Measurements from ENCODE around the gene AMPH. TPM values are rescaled to one million over a fixed set of nuclear protein-coding genes. Genes with fewer than 3 reads are reported as not detected.
A peak's percentile ranks its signal among the peaks of the same experiment; 100 is the strongest.

Gene AMPH
- total and polyA plus RNA-seq, 4 experiments from 2014 or later = 0.09 to 0.26 (median 0.14) TPM; not detected in 1

DNA sequence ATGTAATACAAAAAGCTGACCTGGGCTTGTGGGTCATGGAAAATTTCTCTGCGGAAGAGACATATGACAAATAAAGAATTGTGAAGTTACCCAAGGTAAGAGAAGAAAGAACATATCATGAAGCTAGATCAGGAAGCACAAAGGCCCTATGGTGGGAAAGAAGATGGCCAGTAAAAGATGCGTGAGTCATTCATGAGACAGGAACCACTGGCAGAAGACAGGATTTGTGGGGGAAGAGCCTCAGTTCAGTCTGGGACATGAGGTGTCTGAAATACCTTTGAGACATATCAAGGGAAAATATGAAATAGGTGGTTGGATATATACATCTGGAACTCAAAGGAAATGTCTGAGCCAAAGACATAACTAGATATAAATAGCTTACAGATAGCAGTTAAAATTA, 27.7 kb upstream of the AMPH start:
- H3K4me1 ChIP-seq (ENCODE audit: insufficient read depth, low read length) = no peaks in the 10 kb centered on the region
- H3K27ac Mint-ChIP-seq = no peak overlapping the region
- H3K36me3 ChIP-seq (ENCODE audit: insufficient read depth, low read length) = no peaks in the 10 kb centered on the region
- H3K9me3 ChIP-seq (ENCODE audit: control insufficient read depth in 1 of 2, low read length in 2 of 2) = no peaks in the 10 kb centered on the region
- no peaks in the 10 kb centered on the region for H3K36me3 Mint-ChIP-seq
- H3K9me3 Mint-ChIP-seq = peaks cover 0 to 1% (median 0%) of the 10 kb centered on the region in 8 donors
- intact Hi-C loops (cut with micrococcal nuclease) = no loop called here
- no peaks in the 10 kb centered on the region for H3K27me3 ChIP-seq (ENCODE audit: insufficient read depth, low read length)
- POLR2A ChIA-PET (ENCODE audit: partially characterized antibody) = no interaction called here
- no peak for DNase-seq
- no peak overlapping the region for H3K27ac ChIP-seq (ENCODE audit: low read depth, low read length)
- no peaks in the 10 kb centered on the region for H3K4me1 Mint-ChIP-seq
- no peak overlapping the region for H3K4me3 Mint-ChIP-seq
- CTCF ChIA-PET (ENCODE audit: partially characterized antibody) = interaction anchor here (0.7 to 5.1 kb wide), 7 partner anchors 9 to 288 kb away, joined by 3 to 56 read pairs (median 5); no protein-coding TSS in a partner anchor
- no peak overlapping the region for H3K4me3 ChIP-seq (ENCODE audit: low read length in 2 of 2)
- H3K27me3 Mint-ChIP-seq = peaks cover 21 to 24% of the 10 kb centered on the region in 2 donors

GRCh38 chr7:38656968-38657367, 25.8 kb upstream of the AMPH start:
- CTCF ChIA-PET (ENCODE audit: partially characterized antibody) = interaction anchor here (1.5 to 5.1 kb wide), 2 partner anchors 258 to 279 kb away, joined by 3 to 56 read pairs; no protein-coding TSS in a partner anchor
- H3K4me1 ChIP-seq (ENCODE audit: insufficient read depth, low read length) = no peaks in the 10 kb centered on the region
- no peak for DNase-seq
- H3K4me3 ChIP-seq (ENCODE audit: low read length in 2 of 2) = no peak overlapping the region
- POLR2A ChIA-PET (ENCODE audit: partially characterized antibody) = no interaction called here
- H3K27me3 ChIP-seq (ENCODE audit: insufficient read depth, low read length) = no peaks in the 10 kb centered on the region
- H3K27me3 Mint-ChIP-seq = peaks cover 18 to 23% of the 10 kb centered on the region in 2 donors
- intact Hi-C loops (cut with micrococcal nuclease) = no loop called here
- H3K4me1 Mint-ChIP-seq = no peaks in the 10 kb centered on the region
- no peak overlapping the region for H3K4me3 Mint-ChIP-seq
- peaks cover 0 to 1% (median 0%) of the 10 kb centered on the region in 8 donors for H3K9me3 Mint-ChIP-seq
- no peak overlapping the region for H3K27ac ChIP-seq (ENCODE audit: low read depth, low read length)
- no peaks in the 10 kb centered on the region for H3K9me3 ChIP-seq (ENCODE audit: control insufficient read depth in 1 of 2, low read length in 2 of 2)
- no peaks in the 10 kb centered on the region for H3K36me3 Mint-ChIP-seq
- H3K36me3 ChIP-seq (ENCODE audit: insufficient read depth, low read length) = no peaks in the 10 kb centered on the region
- no peak overlapping the region for H3K27ac Mint-ChIP-seq

DNA sequence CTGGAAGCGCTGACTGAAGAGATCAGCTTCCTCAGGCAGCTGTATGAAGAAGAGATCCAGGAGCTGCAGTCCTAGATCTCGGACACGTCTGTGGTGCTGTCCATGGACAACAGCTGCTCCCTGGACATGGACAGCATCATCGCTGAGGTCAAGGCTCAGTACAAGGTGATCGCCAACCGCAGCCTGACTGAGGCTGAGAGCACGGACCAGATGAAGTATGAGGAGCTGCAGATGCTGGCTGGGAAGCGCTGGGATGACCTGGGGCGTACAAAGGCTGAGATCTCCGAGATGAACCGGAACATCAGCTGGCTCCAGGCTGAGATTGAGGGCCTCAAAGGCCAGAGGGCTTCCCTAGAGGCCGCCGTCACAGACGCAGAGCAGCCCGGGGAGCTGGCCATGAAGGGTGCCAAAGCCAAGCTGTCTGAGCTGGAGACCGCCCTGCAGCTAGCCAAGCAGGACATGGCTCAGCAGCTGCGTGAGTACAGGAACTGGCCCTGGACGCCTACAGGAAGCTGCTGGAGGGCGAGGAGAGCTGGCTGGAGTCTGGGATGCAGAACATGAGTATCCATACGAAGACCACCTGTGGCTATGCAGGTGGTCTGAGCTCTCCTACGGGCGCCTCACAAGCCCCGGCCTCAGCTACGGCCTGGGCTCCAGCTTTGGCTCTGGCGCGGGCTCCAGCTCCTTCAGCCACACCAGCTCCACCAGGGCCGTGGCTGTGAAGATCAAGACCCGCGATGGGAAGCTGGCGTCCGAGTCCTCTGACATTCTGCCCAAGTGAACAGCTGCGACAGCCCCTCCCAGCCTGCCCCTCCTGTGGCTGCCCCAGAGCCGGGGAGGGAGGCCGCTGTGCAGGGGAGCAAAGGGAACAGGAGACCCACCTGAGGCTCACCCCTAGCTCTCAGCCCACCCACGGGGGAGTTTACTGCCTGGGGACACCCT, 24.9 kb upstream of the AMPH start:
- Mint-ChIP-seq H3K4me3 (no peak overlapping the region), H3K36me3 (no peaks in the 10 kb centered on the region), H3K27ac (no peak overlapping the region), H3K4me1 (no peaks in the 10 kb centered on the region), H3K9me3 (peaks cover 0 to under 1% (median 0%) of the 10 kb centered on the region in 8 donors), H3K27me3 (peaks cover 11 to 21% of the 10 kb centered on the region in 2 donors)
- intact Hi-C loops (cut with micrococcal nuclease) = no loop called here
- Histone ChIP-seq H3K4me3 (ENCODE audit: low read length in 2 of 2) (no peak overlapping the region), H3K27me3 (ENCODE audit: insufficient read depth, low read length) (no peaks in the 10 kb centered on the region), H3K27ac (ENCODE audit: low read depth, low read length) (no peak overlapping the region), H3K4me1 (ENCODE audit: insufficient read depth, low read length) (no peaks in the 10 kb centered on the region), H3K9me3 (ENCODE audit: control insufficient read depth in 1 of 2, low read length in 2 of 2) (no peaks in the 10 kb centered on the region), H3K36me3 (ENCODE audit: insufficient read depth, low read length) (no peaks in the 10 kb centered on the region)
- DNase-seq = no peak
- ChIA-PET CTCF (ENCODE audit: partially characterized antibody) (interaction anchor here (1.5 kb wide), 1 partner anchor 279 kb away, joined by 3 read pairs; no protein-coding TSS in a partner anchor), POLR2A (ENCODE audit: partially characterized antibody) (interaction anchor here (1.0 kb wide), 1 partner anchor 255 kb away, joined by 3 read pairs; no protein-coding TSS in a partner anchor)

DNA sequence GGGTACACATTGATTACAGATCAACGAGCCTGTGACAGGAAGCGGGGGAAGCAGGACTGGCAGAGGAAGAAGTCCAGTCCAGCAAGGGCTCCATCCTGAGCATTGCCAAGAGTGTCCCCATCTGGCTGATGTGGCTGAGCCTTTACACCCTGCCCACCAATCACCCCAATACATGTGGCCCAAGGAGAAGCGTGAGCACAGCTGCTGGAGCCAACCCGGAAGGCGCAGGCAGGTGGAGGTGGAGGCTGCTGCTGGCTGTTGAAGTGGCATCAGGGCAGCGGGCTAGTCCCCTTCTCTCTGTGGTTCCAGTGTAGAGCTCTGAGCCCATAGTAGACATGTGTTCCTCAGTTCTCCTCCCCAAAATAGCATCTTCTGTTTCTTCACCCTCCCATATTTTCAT, 6.8 kb upstream of the AMPH start:
- POLR2A ChIA-PET (ENCODE audit: partially characterized antibody) = no interaction called here
- intact Hi-C loops (cut with micrococcal nuclease) = no loop called here

GRCh38 chr7:38632411-38632810, 1.2 kb upstream of the AMPH start:
- no peaks in the 10 kb centered on the region for H3K9me3 ChIP-seq (ENCODE audit: control insufficient read depth in 1 of 2, low read length in 2 of 2)
- no peak for DNase-seq
- no peak overlapping the region for H3K4me3 ChIP-seq (ENCODE audit: low read length in 2 of 2)
- H3K9me3 Mint-ChIP-seq = no peaks in the 10 kb centered on the region
- no peak overlapping the region for H3K4me3 Mint-ChIP-seq
- peaks cover 32 to 44% of the 10 kb centered on the region in 2 donors for H3K27me3 Mint-ChIP-seq
- intact Hi-C loops (cut with micrococcal nuclease) = loop anchor here (1.0 kb wide), 1 partner anchor 234 kb away; no protein-coding TSS in a partner anchor
- CTCF ChIA-PET (ENCODE audit: partially characterized antibody) = interaction anchor here (0.6 to 1.3 kb wide), 5 partner anchors 16 to 233 kb away, joined by 3 to 4 read pairs (median 3); no protein-coding TSS in a partner anchor
- POLR2A ChIA-PET (ENCODE audit: partially characterized antibody) = no interaction called here
- H3K27me3 ChIP-seq (ENCODE audit: insufficient read depth, low read length) = peaks cover 10% of the 10 kb centered on the region
- H3K36me3 Mint-ChIP-seq = no peaks in the 10 kb centered on the region
- no peak overlapping the region for H3K27ac ChIP-seq (ENCODE audit: low read depth, low read length)
- H3K4me1 ChIP-seq (ENCODE audit: insufficient read depth, low read length) = no peaks in the 10 kb centered on the region
- peaks cover 3 to 18% (median 9%) of the 10 kb centered on the region in 4 donors for H3K4me1 Mint-ChIP-seq
- H3K36me3 ChIP-seq (ENCODE audit: insufficient read depth, low read length) = no peaks in the 10 kb centered on the region
- H3K27ac Mint-ChIP-seq = no peak overlapping the region

More for the DNA sequence above, 6.8 kb upstream of the AMPH start:
- Mint-ChIP-seq H3K9me3 (peaks cover 0 to 3% (median 0%) of the 10 kb centered on the region in 8 donors), H3K4me3 (no peak overlapping the region), H3K4me1 (no peaks in the 10 kb centered on the region), H3K27ac (no peak overlapping the region), H3K27me3 (peaks cover 15 to 21% of the 10 kb centered on the region in 2 donors), H3K36me3 (no peaks in the 10 kb centered on the region)
- H3K9me3 ChIP-seq (ENCODE audit: control insufficient read depth in 1 of 2, low read length in 2 of 2) = no peaks in the 10 kb centered on the region
- no peak overlapping the region for H3K27ac ChIP-seq (ENCODE audit: low read depth, low read length)
- no peaks in the 10 kb centered on the region for H3K27me3 ChIP-seq (ENCODE audit: insufficient read depth, low read length)
- H3K4me1 ChIP-seq (ENCODE audit: insufficient read depth, low read length) = no peaks in the 10 kb centered on the region
- H3K4me3 ChIP-seq (ENCODE audit: low read length in 2 of 2) = no peak overlapping the region
- CTCF ChIA-PET (ENCODE audit: partially characterized antibody) = no interaction called here
- no peak for DNase-seq
- H3K36me3 ChIP-seq (ENCODE audit: insufficient read depth, low read length) = no peaks in the 10 kb centered on the region

DNA sequence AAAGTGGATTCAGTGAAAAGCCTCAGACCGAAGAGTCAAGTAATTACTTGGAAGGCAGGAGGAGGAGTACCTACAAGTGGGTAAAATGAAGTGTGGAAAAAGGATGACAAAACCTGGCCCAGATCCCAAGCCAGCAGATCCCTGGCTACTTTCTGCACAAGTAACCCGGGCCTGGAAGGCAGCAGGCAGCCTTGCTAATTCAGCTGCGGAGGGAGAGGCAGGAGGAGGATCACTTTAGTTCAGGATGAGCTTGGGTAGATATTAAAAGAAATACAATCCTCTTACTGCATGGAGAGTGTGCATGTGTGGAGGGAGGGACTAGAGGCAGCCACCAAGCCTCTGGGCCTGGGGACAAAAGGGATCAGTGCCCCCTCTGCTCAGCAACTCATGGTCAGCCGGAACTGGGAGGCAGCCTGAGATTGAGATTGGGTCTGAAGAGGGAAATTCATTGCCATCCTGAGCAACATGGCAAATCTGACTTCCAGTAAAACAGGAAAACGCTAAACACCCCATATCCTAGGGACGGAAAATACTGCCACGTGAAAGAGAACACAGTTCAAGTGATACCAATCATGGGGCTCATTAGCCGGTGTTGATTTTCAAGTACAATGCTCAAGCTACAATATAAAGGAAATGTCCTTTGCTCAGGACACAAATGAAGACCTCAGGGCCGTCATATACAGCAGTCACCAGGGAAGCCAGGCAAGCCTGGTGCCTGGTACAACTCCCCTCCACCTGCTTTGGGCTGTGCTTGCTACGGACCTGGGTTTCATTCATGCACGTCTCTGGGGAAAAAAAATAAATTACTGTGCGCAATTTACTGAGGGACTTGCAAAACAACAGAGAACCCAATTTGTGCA, 1.3 kb downstream of the AMPH start:
- CTCF ChIA-PET (ENCODE audit: partially characterized antibody) = no interaction called here

More for the DNA sequence above, 1.3 kb downstream of the AMPH start:
- no peak overlapping the region for H3K4me3 ChIP-seq (ENCODE audit: low read length in 2 of 2)
- POLR2A ChIA-PET (ENCODE audit: partially characterized antibody) = no interaction called here
- H3K27me3 Mint-ChIP-seq = peaks cover 35 to 45% of the 10 kb centered on the region in 2 donors
- H3K27me3 ChIP-seq (ENCODE audit: insufficient read depth, low read length) = peaks cover 10% of the 10 kb centered on the region
- peaks cover 0 to 17% (median 11%) of the 10 kb centered on the region in 8 donors for H3K9me3 Mint-ChIP-seq
- H3K36me3 Mint-ChIP-seq = no peaks in the 10 kb centered on the region
- H3K36me3 ChIP-seq (ENCODE audit: insufficient read depth, low read length) = no peaks in the 10 kb centered on the region
- no peak for DNase-seq
- peaks cover 3 to 18% (median 9%) of the 10 kb centered on the region in 4 donors for H3K4me1 Mint-ChIP-seq
- peak overlapping the region in 1 of 7 donors; percentile 64 for H3K27ac Mint-ChIP-seq
- intact Hi-C loops (cut with micrococcal nuclease) = no loop called here
- H3K9me3 ChIP-seq (ENCODE audit: control insufficient read depth in 1 of 2, low read length in 2 of 2) = no peaks in the 10 kb centered on the region
- H3K27ac ChIP-seq (ENCODE audit: low read depth, low read length) = no peak overlapping the region
- H3K4me3 Mint-ChIP-seq = peak overlapping the region in 7 of 8 donors; percentile 39 to 76 (median 60)
- H3K4me1 ChIP-seq (ENCODE audit: insufficient read depth, low read length) = no peaks in the 10 kb centered on the region
